GM12878 (cell line): ENCODE data around the gene LRP1.

Experiments
- ATF3 ChIP-seq: IDR thresholded peaks from 2 replicates; pipeline ENCODE4 v1.6.1; 2011; ENCODE audit warnings: low read depth, mild to moderate bottlenecking, low read length, moderate library complexity, borderline replicate concordance; ENCODE audit errors: extremely low read depth
- CTCF ChIP-seq, 3 experiments: IDR thresholded peaks in 2 of 3; conservative IDR thresholded peaks in 1 of 3; 2 replicates each; pipeline ENCODE4 v1.5.1; 2011; ENCODE audit warnings: low read depth in 3 of 3, low read length in 3 of 3, mild to moderate bottlenecking in 3 of 3, control low read depth in 2 of 3, moderate library complexity in 2 of 3, inconsistent platforms in 1 of 3, mixed read lengths in 1 of 3; ENCODE audit not compliant: control insufficient read depth in 2 of 3, insufficient read depth in 1 of 3; ENCODE audit errors: extremely low read depth in 1 of 3
- ELK1 ChIP-seq: IDR thresholded peaks from 2 replicates; pipeline ENCODE4 v1.6.1; 2012; ENCODE audit warnings: low read depth, low read length, improper control_type of control experiment
- EZH2 ChIP-seq: IDR thresholded peaks from 2 replicates; pipeline ENCODE4 v1.6.1; 2012; ENCODE audit warnings: low read depth, mild to moderate bottlenecking, control low read depth, inconsistent platforms, low read length, borderline replicate concordance; ENCODE audit not compliant: control insufficient read depth
- NFXL1 ChIP-seq: fragments of 450-650 bp; IDR thresholded peaks from 2 replicates; pipeline ENCODE4 v1.6.1; 2017; ENCODE audit warnings: antibody characterized with exemption, mild to moderate bottlenecking, borderline replicate concordance
- NR2C2 ChIP-seq: IDR thresholded peaks from 2 replicates; pipeline ENCODE4 v1.6.1; 2011; ENCODE audit warnings: borderline replicate concordance, low read depth; ENCODE audit not compliant: control insufficient read depth, insufficient read length
- NR2F1 ChIP-seq: fragments of 450-650 bp; conservative IDR thresholded peaks from 2 replicates; pipeline ENCODE4 v1.6.1; 2017; ENCODE audit warnings: mild to moderate bottlenecking
- POLR2A ChIP-seq: IDR thresholded peaks from 2 replicates; pipeline ENCODE4 v1.6.1; 2011; ENCODE audit warnings: low read depth, mild to moderate bottlenecking, low read length
- POLR2AphosphoS5 ChIP-seq: IDR thresholded peaks from 2 replicates; pipeline ENCODE4 v1.6.1; 2011; ENCODE audit warnings: mild to moderate bottlenecking, low read length, inconsistent platforms
- RB1 ChIP-seq: fragments of 450-650 bp; formaldehyde crosslinking; IDR thresholded peaks from 2 replicates; pipeline ENCODE4 v1.6.1; 2017; ENCODE audit warnings: mild to moderate bottlenecking, borderline replicate concordance
- TARDBP ChIP-seq: IDR thresholded peaks from 2 replicates; pipeline ENCODE4 v1.6.1; 2016; ENCODE audit warnings: borderline replicate concordance
- ZNF687 ChIP-seq: fragments of 450-650 bp; IDR thresholded peaks from 2 replicates; pipeline ENCODE4 v1.6.1; 2017; ENCODE audit warnings: mild to moderate bottlenecking, moderate library complexity

DNA sequence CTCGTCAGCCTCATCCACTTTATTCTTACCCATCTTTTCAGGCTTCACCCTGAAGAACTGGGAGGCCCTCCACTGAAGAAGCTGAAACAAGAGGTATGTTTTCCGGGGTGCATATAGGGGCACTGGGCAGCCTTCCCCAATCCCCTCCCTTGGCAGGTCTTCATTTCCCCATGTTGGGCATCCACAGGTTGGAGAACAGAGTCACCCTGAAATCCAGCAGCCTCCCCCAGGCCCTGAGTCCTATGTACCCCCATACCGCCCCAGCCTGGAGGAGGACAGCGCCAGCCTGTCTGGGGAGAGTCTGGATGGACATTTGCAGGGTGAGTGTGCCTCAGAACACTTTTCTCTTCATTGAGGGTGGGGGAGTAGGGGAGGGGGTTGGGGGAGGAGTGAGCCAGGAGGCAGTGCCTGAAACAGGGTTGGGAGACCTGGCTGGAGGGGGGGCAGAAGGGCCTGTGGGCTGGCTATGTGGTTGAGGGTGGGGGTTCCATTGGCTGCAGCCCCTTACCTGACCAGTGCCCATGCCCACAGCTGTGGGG lies 35.3 kb upstream of the LRP1 start:
- TF ChIP-seq NR2F1, result 0 out of 2 replicates have a peak, but pooled peaks have one; percentile 19
- TF ChIP-seq EZH2, result no peak
- TF ChIP-seq CTCF (IDR thresholded peaks at IDR 0.05 in 2 of 3, conservative IDR thresholded peaks at IDR 0.05 in 1 of 3; ENCODE audit: control insufficient read depth in 2 of 3, extremely low read depth in 1 of 3, insufficient read depth in 1 of 3, low read depth in 3 of 3, low read length in 3 of 3), result no peak
- TF ChIP-seq POLR2AphosphoS5, result no peak
- no peak for TF ChIP-seq ELK1
- no peak for TF ChIP-seq POLR2A
- no peak for TF ChIP-seq NR2C2
- TF ChIP-seq RB1, result no peak
- TF ChIP-seq ATF3, result no peak
- TF ChIP-seq NFXL1, result no peak
- no peak for TF ChIP-seq ZNF687
- no peak for TF ChIP-seq TARDBP
